Suprapubic skin (tissue), 4 donors: Measurements from ENCODE around the gene PDYN. TPM values are rescaled to one million over a fixed set of nuclear protein-coding genes. Genes with fewer than 3 reads are reported as not detected.

Source experiments
- DNase-seq, 2 donors: peaks; one replicate each; pipeline ENCODE4 v3.0.0-alpha.2; 2019; ENCODE audit warnings: low spot score in 2 of 2
- H3K27ac ChIP-seq: fragments of 200-600 bp; sonication (generic); one replicate; pipeline ENCODE4 v1.5.1; 2019
- H3K27me3 ChIP-seq: fragments of 200-600 bp; sonication (generic); one replicate; pipeline ENCODE4 v1.5.1; 2019
- H3K36me3 ChIP-seq: fragments of 200-600 bp; sonication (generic); one replicate; pipeline ENCODE4 v1.5.1; 2019
- H3K4me1 ChIP-seq: fragments of 200-600 bp; sonication (generic); one replicate; pipeline ENCODE4 v1.5.1; 2019
- H3K4me3 ChIP-seq: fragments of 200-600 bp; sonication (generic); one replicate; pipeline ENCODE4 v1.5.1; 2019; ENCODE audit warnings: mild to moderate bottlenecking
- H3K9me3 ChIP-seq: fragments of 200-600 bp; sonication (generic); one replicate; pipeline ENCODE4 v1.5.1; 2019
- EP300 ChIP-seq: sonication (generic); formaldehyde crosslinking; IDR thresholded peaks from one replicate; pipeline ENCODE4 v1.6.1; 2017; ENCODE audit warnings: antibody characterized with exemption
- POLR2A ChIP-seq, 2 donors: fragments of 450-650 bp; IDR thresholded peaks; one replicate each; pipeline ENCODE4 v1.6.1; 2017; ENCODE audit warnings: antibody characterized with exemption in 2 of 2, mild to moderate bottlenecking in 2 of 2, moderate library complexity in 2 of 2
- POLR2AphosphoS5 ChIP-seq, 3 donors: sonication (generic); formaldehyde crosslinking; IDR thresholded peaks; one replicate each; pipeline ENCODE4 v1.6.1; 2017; ENCODE audit warnings: antibody characterized with exemption in 3 of 3
- WGBS: methylation state at CpG from one replicate; pipeline ENCODE4 v1.1.5; 2018; 5-methylcytosine and 5-hydroxymethylcytosine counted together
- total RNA-seq, 4 donors: library from RNA; depleted of rRNA; stranded (reverse); fragments of >200 nt; gene quantifications; one replicate each; pipeline ENCODE4 v1.1.0, GENCODE V29; 2016
- TF ChIP-seq, protein P1 (sequence below), 2 donors: fragments of 200-600 bp in 1 of 2; fragments of 450-650 bp in 1 of 2; sonication (generic) in 1 of 2; IDR thresholded peaks; one replicate each; pipeline ENCODE4 v1.5.1; 2016 to 2019; ENCODE audit warnings: antibody characterized with exemption in 2 of 2, mild to moderate bottlenecking in 1 of 2, moderate library complexity in 1 of 2

The PDYN gene
- total RNA-seq, 4 donors from 2014 or later = not detected

- H3K27ac ChIP-seq = no peak overlapping the region
- peaks cover 45% of the 10 kb centered on the region for H3K27me3 ChIP-seq
- no peaks in the 10 kb centered on the region for H3K9me3 ChIP-seq
- H3K36me3 ChIP-seq = no peaks in the 10 kb centered on the region
- H3K4me1 ChIP-seq = no peaks in the 10 kb centered on the region
- TF ChIP-seq POLR2AphosphoS5 (IDR thresholded peaks at IDR 0.05) = no peak
- TF ChIP-seq EP300 = no peak
- no peak for TF ChIP-seq POLR2A (IDR thresholded peaks at IDR 0.05)
- TF ChIP-seq, protein P1, sequence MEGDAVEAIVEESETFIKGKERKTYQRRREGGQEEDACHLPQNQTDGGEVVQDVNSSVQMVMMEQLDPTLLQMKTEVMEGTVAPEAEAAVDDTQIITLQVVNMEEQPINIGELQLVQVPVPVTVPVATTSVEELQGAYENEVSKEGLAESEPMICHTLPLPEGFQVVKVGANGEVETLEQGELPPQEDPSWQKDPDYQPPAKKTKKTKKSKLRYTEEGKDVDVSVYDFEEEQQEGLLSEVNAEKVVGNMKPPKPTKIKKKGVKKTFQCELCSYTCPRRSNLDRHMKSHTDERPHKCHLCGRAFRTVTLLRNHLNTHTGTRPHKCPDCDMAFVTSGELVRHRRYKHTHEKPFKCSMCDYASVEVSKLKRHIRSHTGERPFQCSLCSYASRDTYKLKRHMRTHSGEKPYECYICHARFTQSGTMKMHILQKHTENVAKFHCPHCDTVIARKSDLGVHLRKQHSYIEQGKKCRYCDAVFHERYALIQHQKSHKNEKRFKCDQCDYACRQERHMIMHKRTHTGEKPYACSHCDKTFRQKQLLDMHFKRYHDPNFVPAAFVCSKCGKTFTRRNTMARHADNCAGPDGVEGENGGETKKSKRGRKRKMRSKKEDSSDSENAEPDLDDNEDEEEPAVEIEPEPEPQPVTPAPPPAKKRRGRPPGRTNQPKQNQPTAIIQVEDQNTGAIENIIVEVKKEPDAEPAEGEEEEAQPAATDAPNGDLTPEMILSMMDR (IDR thresholded peaks at IDR 0.05) = no peak
- no peak for DNase-seq
- WGBS = 94% methylated on average over 4 of the region's 4 CpGs
- H3K4me3 ChIP-seq = no peak overlapping the region
Measured at GRCh38 chr20:2026514-2026913, 32.7 kb upstream of the PDYN start.

- no peaks in the 10 kb centered on the region for H3K9me3 ChIP-seq
- WGBS = 67% methylated on average over 9 of the region's 9 CpGs
- H3K4me1 ChIP-seq = no peaks in the 10 kb centered on the region
- peaks cover 42% of the 10 kb centered on the region for H3K27me3 ChIP-seq
- no peak overlapping the region for H3K27ac ChIP-seq
- H3K36me3 ChIP-seq = no peaks in the 10 kb centered on the region
- H3K4me3 ChIP-seq = no peak overlapping the region
- no peak for TF ChIP-seq EP300
- no peak for TF ChIP-seq POLR2AphosphoS5 (IDR thresholded peaks at IDR 0.05)
- TF ChIP-seq, protein P1 (IDR thresholded peaks at IDR 0.05) = no peak
- no peak for TF ChIP-seq POLR2A (IDR thresholded peaks at IDR 0.05)
- DNase-seq = no peak
Measured at GRCh38 chr20:2026004-2026403, 32.1 kb upstream of the PDYN start.

DNA sequence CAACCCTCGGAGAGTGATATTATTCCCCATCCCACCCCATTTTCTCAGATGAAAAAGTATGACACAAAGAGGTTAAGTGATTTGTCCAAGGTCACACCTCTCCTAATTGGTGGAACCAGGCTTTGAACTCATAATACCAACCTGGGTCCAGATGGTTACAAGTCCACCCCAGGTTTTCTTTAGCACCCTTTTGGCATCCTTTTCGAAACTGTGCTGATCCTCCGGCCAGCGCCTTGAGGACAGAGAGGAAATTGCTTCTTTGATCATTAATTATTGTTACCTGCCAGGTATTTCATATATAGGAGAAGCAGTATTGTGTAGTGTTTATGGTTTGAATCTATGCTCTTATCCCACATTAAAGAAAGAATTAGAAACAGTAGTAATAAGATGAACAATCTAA, 29.3 kb upstream of the PDYN start:
- DNase-seq = no peak
- Histone ChIP-seq H3K4me1 (no peaks in the 10 kb centered on the region), H3K4me3 (no peak overlapping the region), H3K36me3 (no peaks in the 10 kb centered on the region), H3K27me3 (peaks cover 41% of the 10 kb centered on the region), H3K9me3 (no peaks in the 10 kb centered on the region), H3K27ac (no peak overlapping the region)
- WGBS = 33% methylated on average over 4 of the region's 4 CpGs
- TF ChIP-seq POLR2AphosphoS5 (IDR thresholded peaks at IDR 0.05) = no peak
- TF ChIP-seq, protein P1 (IDR thresholded peaks at IDR 0.05) = no peak
- TF ChIP-seq POLR2A (IDR thresholded peaks at IDR 0.05) = no peak
- TF ChIP-seq EP300 = no peak

GRCh38 chr20:2022163-2022562, 28.3 kb upstream of the PDYN start:
- no peaks in the 10 kb centered on the region for H3K9me3 ChIP-seq
- no peaks in the 10 kb centered on the region for H3K4me1 ChIP-seq
- H3K36me3 ChIP-seq = no peaks in the 10 kb centered on the region
- H3K27me3 ChIP-seq = peaks cover 41% of the 10 kb centered on the region
- DNase-seq = no peak
- H3K27ac ChIP-seq = no peak overlapping the region
- 63% methylated on average over 3 of the region's 3 CpGs for WGBS
- TF ChIP-seq, protein P1 (IDR thresholded peaks at IDR 0.05) = no peak
- TF ChIP-seq POLR2A (IDR thresholded peaks at IDR 0.05) (no peak), EP300 (no peak), POLR2AphosphoS5 (IDR thresholded peaks at IDR 0.05) (no peak)
- H3K4me3 ChIP-seq = no peak overlapping the region

DNA sequence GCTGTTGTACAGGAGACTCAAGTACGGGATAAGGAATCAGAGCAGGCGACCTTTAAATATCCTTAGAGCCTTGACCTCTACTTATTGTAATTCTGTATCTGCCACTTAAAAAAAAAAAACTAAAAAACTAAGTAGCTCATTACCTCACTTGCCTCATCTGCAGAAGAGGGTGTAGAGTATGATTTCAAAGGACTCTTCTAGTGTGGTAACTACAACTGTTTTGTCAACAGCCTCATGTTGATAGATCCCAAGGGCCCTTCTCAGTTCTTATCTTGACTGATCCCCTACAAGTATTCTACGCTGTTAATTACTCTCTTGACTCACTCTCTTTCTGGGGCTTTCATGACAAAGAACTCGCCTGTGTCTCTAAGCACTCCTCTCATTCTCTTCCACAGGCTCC, 16.7 kb upstream of the PDYN start:
- H3K36me3 ChIP-seq = no peaks in the 10 kb centered on the region
- no peak overlapping the region for H3K27ac ChIP-seq
- no peak for DNase-seq
- 46% methylated on average over 4 of the region's 4 CpGs for WGBS
- H3K4me1 ChIP-seq = no peaks in the 10 kb centered on the region
- H3K9me3 ChIP-seq = no peaks in the 10 kb centered on the region
- no peak for TF ChIP-seq POLR2A (IDR thresholded peaks at IDR 0.05)
- TF ChIP-seq EP300 = no peak
- TF ChIP-seq, protein P1 (IDR thresholded peaks at IDR 0.05) = no peak
- TF ChIP-seq POLR2AphosphoS5 (IDR thresholded peaks at IDR 0.05) = no peak
- no peak overlapping the region for H3K4me3 ChIP-seq
- H3K27me3 ChIP-seq = peaks cover 14% of the 10 kb centered on the region
